KMS-11 (cell line): ENCODE measurements around the gene MYT1.

Experiments used
- H2AFZ ChIP-seq: fragments of 200-600 bp; sonication (generic); 2 replicates; pipeline ENCODE4 v1.6.1; 2016; ENCODE audit warnings: antibody characterized with exemption, mixed run types, low read depth
- H3K27ac ChIP-seq: fragments of 200-600 bp; sonication (generic); 2 replicates; pipeline ENCODE4 v1.6.1; 2016; ENCODE audit warnings: mild to moderate bottlenecking, mixed run types
- H3K27me3 ChIP-seq: fragments of 200-600 bp; sonication (generic); 2 replicates; pipeline ENCODE4 v1.6.1; 2017; ENCODE audit warnings: mild to moderate bottlenecking, low read depth, mixed run types, moderate library complexity; ENCODE audit not compliant: insufficient read depth
- H3K36me3 ChIP-seq: fragments of 200-600 bp; sonication (generic); 2 replicates; pipeline ENCODE4 v1.6.1; 2017; ENCODE audit warnings: mild to moderate bottlenecking, mixed run types; ENCODE audit not compliant: insufficient read depth
- H3K4me1 ChIP-seq: fragments of 200-600 bp; sonication (generic); 2 replicates; pipeline ENCODE4 v1.6.1; 2016; ENCODE audit warnings: mild to moderate bottlenecking, low read depth, mixed run types; ENCODE audit not compliant: poor library complexity, severe bottlenecking
- H3K4me2 ChIP-seq: fragments of 200-600 bp; sonication (generic); 2 replicates; pipeline ENCODE4 v1.7.0; 2016; ENCODE audit warnings: mild to moderate bottlenecking, mixed run types
- H3K4me3 ChIP-seq: fragments of 200-600 bp; sonication (generic); IDR thresholded peaks from 2 replicates; pipeline ENCODE4 v1.6.1; 2017; ENCODE audit warnings: low read depth, low read length, mixed read lengths; ENCODE audit not compliant: insufficient read depth
- H3K79me2 ChIP-seq: fragments of 200-600 bp; sonication (generic); 2 replicates; pipeline ENCODE4 v1.6.1; 2016; ENCODE audit warnings: low read depth, mixed run types; ENCODE audit not compliant: insufficient read depth
- H3K9ac ChIP-seq: fragments of 200-600 bp; sonication (generic); 2 replicates; pipeline ENCODE4 v1.6.1; 2016; ENCODE audit warnings: mild to moderate bottlenecking, mixed run types
- H4K20me1 ChIP-seq: fragments of 200-600 bp; sonication (generic); 2 replicates; pipeline ENCODE4 v1.6.1; 2016; ENCODE audit warnings: mild to moderate bottlenecking, mixed run types; ENCODE audit not compliant: insufficient read depth
- TF ChIP-seq, protein P1 (sequence below): fragments of 200-600 bp; sonication (generic); conservative IDR thresholded peaks from 2 replicates; pipeline ENCODE4 v1.6.1; 2017; ENCODE audit warnings: low read depth, mild to moderate bottlenecking, antibody characterized with exemption, low read length, moderate library complexity, mixed read lengths

MYT1 gene

DNA sequence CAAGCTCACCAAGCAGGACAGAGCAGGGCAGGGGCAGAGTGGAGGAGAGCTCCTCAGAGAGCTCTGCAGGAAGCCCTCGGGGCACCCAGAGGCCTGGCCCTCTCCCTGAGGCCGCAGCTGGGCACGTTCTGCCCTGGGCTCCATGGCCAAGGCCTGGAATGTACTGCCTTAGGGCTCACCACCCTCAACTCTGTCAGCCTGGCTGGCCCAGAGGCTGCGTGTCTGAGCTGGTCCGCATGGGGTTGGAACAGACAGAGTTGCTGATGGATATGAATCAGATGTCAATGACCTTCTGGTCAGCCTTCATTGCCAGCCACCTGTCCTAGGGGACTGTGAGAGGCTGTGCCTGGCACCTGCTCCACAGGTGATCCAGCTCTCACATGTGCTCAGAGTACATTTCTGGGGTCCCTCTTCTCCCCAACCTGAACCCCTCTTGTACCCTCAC is 58.1 kb downstream of the MYT1 start:
- no peak overlapping the region for H3K4me3 ChIP-seq
- H2AFZ ChIP-seq = no peak overlapping the region
- no peak overlapping the region for H3K4me2 ChIP-seq
- no peak overlapping the region for H3K27ac ChIP-seq
- no peaks in the 10 kb centered on the region for H3K36me3 ChIP-seq
- H3K9ac ChIP-seq = no peak overlapping the region
- H3K27me3 ChIP-seq = peaks cover 98% of the 10 kb centered on the region
- TF ChIP-seq, protein P1, sequence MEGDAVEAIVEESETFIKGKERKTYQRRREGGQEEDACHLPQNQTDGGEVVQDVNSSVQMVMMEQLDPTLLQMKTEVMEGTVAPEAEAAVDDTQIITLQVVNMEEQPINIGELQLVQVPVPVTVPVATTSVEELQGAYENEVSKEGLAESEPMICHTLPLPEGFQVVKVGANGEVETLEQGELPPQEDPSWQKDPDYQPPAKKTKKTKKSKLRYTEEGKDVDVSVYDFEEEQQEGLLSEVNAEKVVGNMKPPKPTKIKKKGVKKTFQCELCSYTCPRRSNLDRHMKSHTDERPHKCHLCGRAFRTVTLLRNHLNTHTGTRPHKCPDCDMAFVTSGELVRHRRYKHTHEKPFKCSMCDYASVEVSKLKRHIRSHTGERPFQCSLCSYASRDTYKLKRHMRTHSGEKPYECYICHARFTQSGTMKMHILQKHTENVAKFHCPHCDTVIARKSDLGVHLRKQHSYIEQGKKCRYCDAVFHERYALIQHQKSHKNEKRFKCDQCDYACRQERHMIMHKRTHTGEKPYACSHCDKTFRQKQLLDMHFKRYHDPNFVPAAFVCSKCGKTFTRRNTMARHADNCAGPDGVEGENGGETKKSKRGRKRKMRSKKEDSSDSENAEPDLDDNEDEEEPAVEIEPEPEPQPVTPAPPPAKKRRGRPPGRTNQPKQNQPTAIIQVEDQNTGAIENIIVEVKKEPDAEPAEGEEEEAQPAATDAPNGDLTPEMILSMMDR = no peak
- H3K79me2 ChIP-seq = no peaks in the 10 kb centered on the region
- no peaks in the 10 kb centered on the region for H4K20me1 ChIP-seq
- H3K4me1 ChIP-seq = no peaks in the 10 kb centered on the region

DNA sequence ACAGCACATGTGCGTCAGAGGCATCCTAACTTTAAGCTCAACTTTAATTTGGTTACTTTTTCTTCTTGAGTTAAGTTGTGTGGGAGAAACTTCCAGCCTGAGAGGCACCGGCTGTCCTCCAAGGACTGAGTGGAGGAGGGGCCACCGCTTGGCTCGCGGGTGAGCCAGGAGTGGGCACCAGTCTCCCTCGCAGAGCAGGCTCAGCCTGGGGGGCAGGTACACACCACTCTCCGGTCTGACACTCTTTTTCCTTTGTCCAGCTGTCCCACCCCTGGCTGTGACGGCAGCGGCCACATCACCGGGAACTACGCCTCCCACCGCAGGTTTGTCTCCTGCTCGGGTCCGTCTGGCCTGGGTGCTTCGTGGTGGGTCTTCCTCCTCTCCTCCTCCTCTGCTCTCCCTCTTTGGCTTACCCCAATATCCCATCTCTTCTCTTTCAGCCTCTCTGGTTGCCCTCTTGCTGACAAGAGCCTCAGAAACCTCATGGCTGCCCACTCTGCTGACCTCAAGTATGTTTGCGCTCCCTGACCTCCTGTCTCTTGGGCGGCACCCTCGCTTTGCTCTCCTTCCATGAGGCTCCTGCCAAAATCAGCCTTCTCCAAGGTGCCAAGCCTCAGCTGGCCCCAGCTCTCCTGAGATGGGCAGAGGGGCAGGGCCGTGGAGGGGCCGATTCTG is 58.7 kb downstream of the MYT1 start:
- Histone ChIP-seq H3K36me3 (no peaks in the 10 kb centered on the region), H3K4me1 (no peaks in the 10 kb centered on the region), H3K9ac (no peak overlapping the region), H3K4me3 (no peak overlapping the region), H3K4me2 (no peak overlapping the region), H3K79me2 (no peaks in the 10 kb centered on the region), H3K27ac (no peak overlapping the region), H2AFZ (no peak overlapping the region), H3K27me3 (peaks cover 98% of the 10 kb centered on the region), H4K20me1 (no peaks in the 10 kb centered on the region)
- TF ChIP-seq, protein P1 = no peak

DNA sequence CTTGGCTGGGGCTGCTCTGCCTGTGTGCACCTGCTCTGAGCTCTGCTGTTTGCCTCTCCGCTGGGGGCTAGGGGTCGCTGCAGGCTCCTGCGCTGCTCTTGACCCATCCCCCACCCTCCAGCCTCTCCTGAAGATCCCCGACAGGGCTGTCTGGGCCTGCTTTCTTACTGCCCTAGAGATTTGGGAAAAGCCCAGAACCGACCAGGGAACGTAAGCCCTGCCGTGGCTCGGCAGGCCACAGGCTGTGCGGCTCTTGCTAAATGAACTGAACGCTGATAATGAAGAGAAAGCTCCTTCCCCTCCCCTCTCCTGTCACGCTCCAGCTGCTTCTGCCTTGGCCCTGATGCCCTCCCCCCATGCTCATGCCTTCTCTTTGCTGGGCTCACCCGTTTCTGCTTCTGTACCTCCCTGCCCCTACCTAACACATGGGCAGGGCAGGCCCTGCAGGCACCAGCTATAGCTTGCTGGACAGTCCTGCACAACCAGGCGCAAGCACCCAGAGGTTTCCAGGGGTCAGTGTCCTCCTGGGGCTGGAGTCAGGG is 59.3 kb downstream of the MYT1 start:
- Histone ChIP-seq H3K4me3 (no peak overlapping the region), H3K4me1 (no peaks in the 10 kb centered on the region), H4K20me1 (no peaks in the 10 kb centered on the region), H3K27me3 (peaks cover 98% of the 10 kb centered on the region), H3K79me2 (no peaks in the 10 kb centered on the region), H3K9ac (no peak overlapping the region), H2AFZ (no peak overlapping the region), H3K36me3 (no peaks in the 10 kb centered on the region), H3K4me2 (no peak overlapping the region), H3K27ac (no peak overlapping the region)
- TF ChIP-seq, protein P1 = no peak

DNA sequence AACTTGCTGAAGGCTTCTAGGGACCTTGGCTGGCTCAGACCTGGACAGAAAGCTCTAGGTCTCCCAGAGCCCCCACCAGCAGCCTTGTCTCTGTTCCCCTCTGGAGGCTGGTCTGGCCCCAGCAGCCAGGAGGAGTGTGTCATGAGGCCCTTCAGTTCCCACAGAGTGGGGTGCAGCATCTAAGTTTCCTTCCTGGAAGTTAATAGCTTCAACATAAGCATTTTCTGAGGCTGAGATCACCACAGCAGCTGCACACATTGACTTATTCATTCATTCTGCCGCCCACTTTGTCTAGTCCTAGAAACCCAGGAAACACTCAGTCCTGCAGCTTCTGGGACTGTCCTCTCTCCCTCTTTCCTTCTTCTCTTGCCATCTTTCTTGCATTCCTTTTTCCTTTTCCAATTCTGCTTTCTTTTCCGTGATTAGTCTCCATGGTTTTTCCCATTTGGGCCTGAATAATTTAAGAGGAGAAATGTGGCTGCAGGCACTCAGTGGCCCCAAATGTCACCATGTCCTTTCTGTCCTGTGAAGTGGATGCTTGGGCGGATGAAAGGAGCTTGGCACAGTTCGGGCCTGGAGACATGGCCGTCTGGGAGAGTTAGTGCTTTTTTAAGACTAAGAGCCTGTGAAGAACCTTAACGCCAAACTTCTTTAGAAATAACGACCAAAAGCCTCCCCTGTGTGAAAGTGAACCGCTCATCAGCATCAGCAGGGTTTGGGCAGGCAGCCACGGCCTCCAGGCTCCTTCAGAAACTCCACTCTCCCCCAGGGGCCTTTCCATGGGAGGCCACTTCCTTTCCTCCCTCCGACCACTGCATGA is 60.3 kb downstream of the MYT1 start:
- Histone ChIP-seq H3K4me3 (no peak overlapping the region), H3K9ac (no peak overlapping the region), H3K4me1 (no peaks in the 10 kb centered on the region), H3K27me3 (peaks cover 98% of the 10 kb centered on the region), H3K4me2 (no peak overlapping the region), H4K20me1 (no peaks in the 10 kb centered on the region), H2AFZ (no peak overlapping the region), H3K79me2 (no peaks in the 10 kb centered on the region), H3K36me3 (no peaks in the 10 kb centered on the region), H3K27ac (no peak overlapping the region)
- TF ChIP-seq, protein P1 = no peak
